Neural crest cell (in vitro differentiated cells): ENCODE data around the gene FAM162A. TPM values are rescaled to one million over a fixed set of nuclear protein-coding genes. Genes with fewer than 3 reads are reported as not detected.

ENCODE experiments used
- DNase-seq: peaks from one replicate; pipeline ENCODE4 v3.0.0; 2021; ENCODE audit warnings: low read depth, mixed read lengths, low spot score
- H3K27ac Mint-ChIP-seq: one replicate; pipeline ENCODE4 v1.8.0; 2021; ENCODE audit warnings: mild to moderate bottlenecking, mixed read lengths; ENCODE audit not compliant: unreplicated experiment
- H3K27me3 Mint-ChIP-seq: 2 replicates; pipeline ENCODE4 v1.8.0; 2021; ENCODE audit warnings: low read depth, mild to moderate bottlenecking, mixed read lengths
- H3K36me3 Mint-ChIP-seq: 2 replicates; pipeline ENCODE4 v1.8.0; 2021; ENCODE audit warnings: low read depth, mild to moderate bottlenecking, mixed read lengths
- H3K4me1 Mint-ChIP-seq: 2 replicates; pipeline ENCODE4 v1.8.0; 2021; ENCODE audit warnings: mixed read lengths
- H3K4me3 Mint-ChIP-seq: one replicate; pipeline ENCODE4 v1.8.0; 2021; ENCODE audit warnings: mild to moderate bottlenecking, mixed read lengths
- H3K9me3 Mint-ChIP-seq: 2 replicates; pipeline ENCODE4 v1.8.0; 2021; ENCODE audit warnings: mixed read lengths
- CTCF ChIP-seq: fragments of 200-600 bp; sonication (generic); conservative IDR thresholded peaks from 2 replicates; pipeline ENCODE4 v1.5.0; 2021; ENCODE audit warnings: antibody characterized with exemption, mild to moderate bottlenecking
- total RNA-seq: library from RNA; stranded (reverse); gene quantifications from 2 replicates; pipeline ENCODE4 v1.2.1, GENCODE V29; 2021

Gene FAM162A
- total RNA-seq, 1 donor from 2014 or later = 22.2 TPM

GRCh38 chr3:122414391-122414790 lies 30.4 kb downstream of the FAM162A start:
- peaks cover 28% of the 10 kb centered on the region for H3K4me1 Mint-ChIP-seq
- peak overlapping the region; percentile 99 for H3K4me3 Mint-ChIP-seq
- no peaks in the 10 kb centered on the region for H3K9me3 Mint-ChIP-seq
- H3K27ac Mint-ChIP-seq = no peak overlapping the region
- H3K27me3 Mint-ChIP-seq = peaks cover 3% of the 10 kb centered on the region
- no peaks in the 10 kb centered on the region for H3K36me3 Mint-ChIP-seq
- no peak for DNase-seq
- TF ChIP-seq CTCF = no peak

GRCh38 chr3:122415104-122415744 lies 31.2 kb downstream of the FAM162A start:
- no peaks in the 10 kb centered on the region for H3K9me3 Mint-ChIP-seq
- H3K36me3 Mint-ChIP-seq = no peaks in the 10 kb centered on the region
- H3K4me1 Mint-ChIP-seq = peaks cover 28% of the 10 kb centered on the region

GRCh38 chr3:122415762-122416654 lies 32.0 kb downstream of the FAM162A start, which contains the start of gene WDR5B:
Gene WDR5B (minus strand): TSS chr3:122416062. CDS start chr3:122415528, 534 bp downstream.
- H3K36me3 Mint-ChIP-seq = no peaks in the 10 kb centered on the region
- peak within 1 kb of the TSS; percentile 99 for H3K4me3 Mint-ChIP-seq
- peaks cover 28% of the 10 kb centered on the region for H3K4me1 Mint-ChIP-seq
- TF ChIP-seq CTCF = peak; percentile 29
- no peaks in the 10 kb centered on the region for H3K9me3 Mint-ChIP-seq
- peaks cover 3% of the 10 kb centered on the region for H3K27me3 Mint-ChIP-seq
- peak; percentile 98 for DNase-seq
- H3K27ac Mint-ChIP-seq = peak within 1 kb of the TSS; percentile 97

More at GRCh38 chr3:122415104-122415744, 31.2 kb downstream of the FAM162A start:
- Mint-ChIP-seq H3K4me3 (peak overlapping the region; percentile 99), H3K27me3 (peaks cover 3% of the 10 kb centered on the region), H3K27ac (peak overlapping the region; percentile 88)
- DNase-seq = no peak
- no peak for TF ChIP-seq CTCF

- no peaks in the 10 kb centered on the region for H3K9me3 Mint-ChIP-seq
- no peak for DNase-seq
- H3K36me3 Mint-ChIP-seq = no peaks in the 10 kb centered on the region
- no peak overlapping the region for H3K27ac Mint-ChIP-seq
- peaks cover 3% of the 10 kb centered on the region for H3K27me3 Mint-ChIP-seq
- peak overlapping the region; percentile 99 for H3K4me3 Mint-ChIP-seq
- no peak for TF ChIP-seq CTCF
- H3K4me1 Mint-ChIP-seq = peaks cover 28% of the 10 kb centered on the region
These were observed 33.0 kb downstream of the FAM162A start for GRCh38 chr3:122416966-122417365.

GRCh38 chr3:122421101-122421500 lies 37.1 kb downstream of the FAM162A start:
- H3K4me3 Mint-ChIP-seq = no peak overlapping the region

More at GRCh38 chr3:122421101-122421500, 37.1 kb downstream of the FAM162A start:
- peaks cover 3% of the 10 kb centered on the region for H3K36me3 Mint-ChIP-seq
- no peaks in the 10 kb centered on the region for H3K9me3 Mint-ChIP-seq
- DNase-seq = no peak
- H3K27me3 Mint-ChIP-seq = peaks cover under 1% of the 10 kb centered on the region
- H3K27ac Mint-ChIP-seq = no peak overlapping the region
- TF ChIP-seq CTCF = no peak
- H3K4me1 Mint-ChIP-seq = peaks cover 10% of the 10 kb centered on the region
